T-cell (primary cell): ENCODE results near the gene MAN1A1. TPM values are rescaled to one million over a fixed set of nuclear protein-coding genes. Genes with fewer than 3 reads are reported as not detected.
"Not testable (repeated sequence)": the region's sequence is repeated elsewhere in the genome, so short reads cannot be mapped to it uniquely, and the experiment has no call there.

ENCODE experiments used
- ATAC-seq, 4 experiments: fragments of 200-7000 bp in 3 of 4; fragments of 150-1000 bp in 1 of 4; cut with Tn5 transposase; replicated peaks in 1 of 4; 1 replicate in 3 of 4; 2 replicates in 1 of 4; pipeline ENCODE4 v1.10.0; 2021; ENCODE audit warnings: moderate library complexity in 3 of 4, mild to moderate bottlenecking in 2 of 4, moderate number of reproducible peaks in 1 of 4
- CTCF ChIA-PET, 2 donors: fragments of 300-600 bp; sonication (Branson Sonifier 250); formaldehyde crosslinking; loops; one replicate each; lab custom pipeline; 2022; ENCODE audit warnings: antibody characterized with exemption in 2 of 2; lab: Charles Lee
- POLR2A ChIA-PET, 2 donors: fragments of 300-600 bp; sonication (Branson Sonifier 250); formaldehyde crosslinking; loops; one replicate each; lab custom pipeline; 2022; ENCODE audit warnings: antibody characterized with exemption in 2 of 2; lab: Charles Lee
- DNase-seq, 35 experiments: peaks; one replicate each; pipeline versions ENCODE4 v3.0.0 to v3.0.0-alpha.2; 2013 to 2023
- H3K27ac ChIP-seq: one replicate; pipeline ENCODE4 v1.5.1; 2013; ENCODE audit warnings: low read length
- H3K27me3 ChIP-seq, 2 experiments: replicated peaks in 1 of 2; 1 replicate in 1 of 2; 2 replicates in 1 of 2; pipeline versions ENCODE4 v1.6.1 to v1.7.0; 2013; ENCODE audit warnings: low read length in 1 of 2, mixed read lengths in 1 of 2; ENCODE audit not compliant: control insufficient read depth in 2 of 2, insufficient read depth in 2 of 2; ENCODE audit errors: extremely low read depth in 1 of 2
- H3K36me3 ChIP-seq, 2 donors: 1 replicate in 1 of 2; 2 replicates in 1 of 2; pipeline versions ENCODE4 v1.6.1 to v1.7.0; 2013; ENCODE audit warnings: low read length in 1 of 2; ENCODE audit not compliant: control insufficient read depth in 2 of 2, insufficient read depth in 1 of 2; ENCODE audit errors: extremely low read depth in 1 of 2
- H3K4me1 ChIP-seq, 2 experiments: 1 replicate in 1 of 2; 2 replicates in 1 of 2; pipeline versions ENCODE4 v1.6.1 to v1.7.0; 2013; ENCODE audit warnings: low read length in 2 of 2, mixed read lengths in 1 of 2; ENCODE audit not compliant: insufficient read depth in 2 of 2, control insufficient read depth in 1 of 2; ENCODE audit errors: extremely low read depth in 1 of 2
- H3K4me3 ChIP-seq, 2 donors: 1 replicate in 1 of 2; 2 replicates in 1 of 2; pipeline versions ENCODE4 v1.5.1 to v1.7.0; 2013; ENCODE audit warnings: mild to moderate bottlenecking in 2 of 2, low read length in 1 of 2, moderate library complexity in 1 of 2; ENCODE audit not compliant: control insufficient read depth in 1 of 2; ENCODE audit errors: extremely low read depth in 1 of 2
- H3K9me3 ChIP-seq: 2 replicates; pipeline ENCODE4 v1.7.0; 2013
- H3K27ac Mint-ChIP-seq, 2 donors: one replicate each; pipeline ENCODE4 v1.8.0; 2020 to 2021; ENCODE audit warnings: mild to moderate bottlenecking in 2 of 2, mixed read lengths in 2 of 2
- H3K27me3 Mint-ChIP-seq, 2 donors: one replicate each; pipeline ENCODE4 v1.8.0; 2021 to 2022; ENCODE audit warnings: mixed read lengths in 2 of 2
- H3K36me3 Mint-ChIP-seq: one replicate; pipeline ENCODE4 v1.8.0; 2021; ENCODE audit warnings: mixed read lengths
- H3K4me1 Mint-ChIP-seq, 3 donors: one replicate each; pipeline ENCODE4 v1.8.0; 2020 to 2022; ENCODE audit warnings: mixed read lengths in 3 of 3, mild to moderate bottlenecking in 1 of 3
- H3K4me3 Mint-ChIP-seq, 3 donors: one replicate each; pipeline ENCODE4 v1.8.0; 2020 to 2022; ENCODE audit warnings: mild to moderate bottlenecking in 3 of 3, mixed read lengths in 3 of 3, moderate library complexity in 3 of 3
- H3K9me3 Mint-ChIP-seq, 3 donors: one replicate each; pipeline ENCODE4 v1.8.0; 2020 to 2022; ENCODE audit warnings: mixed read lengths in 3 of 3
- WGBS: methylation state at CpG from one replicate; pipeline ENCODE4 v1.1.5; 2013; ENCODE audit warnings: missing lambda C conversion rate; ENCODE audit not compliant: insufficient coverage; 5-methylcytosine and 5-hydroxymethylcytosine counted together
- total RNA-seq, 35 experiments: library from RNA in 6 of 35; stranded (reverse) in 6 of 35; fragments of 120-200 nt in 1 of 35; gene quantifications; one replicate each; pipeline versions ENCODE4 v1.2.1 to v1.2.4 and lab custom pipeline; 2013 to 2026

The MAN1A1 gene
- total RNA-seq, 5 donors from 2014 or later (not counting 1 experiment from before 2014, with no cell fraction given): 9.4 to 13.6 (median 12.3) TPM

GRCh38 chr6:119171864-119172588, 177.5 kb downstream of the MAN1A1 start:
- CTCF ChIA-PET: interaction anchor here in 1 of 2 donors (0.6 to 0.7 kb wide), 2 partner anchors 590 to 987 kb away, joined by 3 read pairs; no protein-coding TSS in a partner anchor
- POLR2A ChIA-PET: no interaction called here
- peaks cover 4 to 5% of the 10 kb centered on the region in 2 donors for H3K27me3 Mint-ChIP-seq

DNA sequence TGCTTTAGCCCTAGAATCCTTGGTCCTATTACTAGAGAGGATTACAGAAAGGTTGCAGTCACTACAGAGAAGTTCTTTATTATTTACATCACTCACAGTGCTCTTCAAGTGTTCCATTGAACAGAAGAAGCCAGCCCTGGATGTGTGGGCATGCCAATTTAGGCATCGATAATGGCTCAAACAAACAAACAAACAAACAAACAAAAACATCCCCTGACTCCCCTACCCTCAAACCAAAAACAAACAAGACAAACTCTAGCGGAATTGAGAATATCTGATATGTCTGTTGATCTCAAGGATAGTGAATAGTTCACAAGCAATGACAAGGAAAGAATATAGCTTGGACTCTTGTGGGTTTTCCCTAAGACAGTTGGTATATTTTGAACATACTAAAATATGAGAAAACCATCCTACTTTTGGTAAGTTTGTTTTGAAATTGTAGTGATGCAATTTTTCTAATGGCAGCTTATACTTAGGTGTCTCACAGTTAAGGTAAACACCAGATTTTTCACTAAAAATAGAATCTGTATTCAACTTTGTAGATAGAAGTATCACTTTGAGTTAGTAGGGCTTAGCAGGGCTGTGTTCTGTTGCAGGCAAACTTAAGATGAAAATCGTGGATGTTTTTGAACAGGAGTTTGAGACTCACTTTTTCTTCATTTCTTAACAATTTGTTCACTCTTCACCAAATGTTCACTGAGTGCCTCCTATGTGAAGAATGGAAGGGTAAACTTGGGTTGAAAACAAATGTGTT, 178.3 kb downstream of the MAN1A1 start:
- Mint-ChIP-seq H3K4me3 (no peak overlapping the region), H3K27ac (no peak overlapping the region)

More at GRCh38 chr6:119171864-119172588, 177.5 kb downstream of the MAN1A1 start:
- H3K9me3 Mint-ChIP-seq: no peaks in the 10 kb centered on the region
- Histone ChIP-seq H3K9me3 (no peaks in the 10 kb centered on the region), H3K4me1 (no peaks in the 10 kb centered on the region), H3K27me3 (no peaks in the 10 kb centered on the region), H3K36me3 (no peaks in the 10 kb centered on the region), H3K27ac (no peak overlapping the region), H3K4me3 (no peak overlapping the region)
- no peaks in the 10 kb centered on the region for H3K4me1 Mint-ChIP-seq
- DNase-seq (no peak), ATAC-seq (no peak)
- H3K36me3 Mint-ChIP-seq: no peaks in the 10 kb centered on the region
- H3K27ac Mint-ChIP-seq: no peak overlapping the region
- no peak overlapping the region for H3K4me3 Mint-ChIP-seq

DNA sequence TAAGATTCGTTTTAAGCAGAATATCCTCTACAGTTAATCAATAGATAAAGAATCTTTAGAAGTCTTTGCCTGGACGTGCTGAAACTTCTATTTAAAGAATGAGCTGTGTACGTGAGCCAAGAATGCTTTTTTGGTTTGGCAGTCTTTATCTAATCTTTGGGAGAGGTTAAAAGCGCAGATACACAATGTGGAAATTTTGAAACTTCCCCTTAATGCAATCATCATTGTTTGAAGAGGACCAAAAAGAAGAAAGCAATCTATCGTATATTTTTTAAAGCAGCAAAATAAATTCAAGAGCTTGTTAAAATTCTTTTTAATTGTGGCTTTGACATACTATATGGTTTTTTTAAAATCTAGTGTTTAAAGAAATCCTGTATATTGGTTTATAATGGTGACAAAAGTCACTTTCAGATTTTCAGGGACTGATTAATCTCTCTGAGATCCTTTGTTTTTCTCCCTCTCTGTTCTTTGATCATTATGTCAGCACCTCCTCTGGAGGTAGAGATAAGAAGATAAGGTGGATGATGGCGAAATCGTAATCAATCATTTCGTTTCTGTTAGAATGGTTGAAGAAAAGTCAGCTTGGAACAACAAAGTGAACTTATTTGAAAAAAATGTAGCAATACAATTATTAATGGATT, 179.0 kb downstream of the MAN1A1 start:
- no CpG with 5 or more reads among the region's 8 CpGs for WGBS
- Mint-ChIP-seq H3K27ac (no peak overlapping the region), H3K4me3 (no peak overlapping the region), H3K4me1 (no peaks in the 10 kb centered on the region), H3K9me3 (no peaks in the 10 kb centered on the region), H3K27me3 (peaks cover 12 to 13% of the 10 kb centered on the region in 2 donors), H3K36me3 (no peaks in the 10 kb centered on the region)
- ChIA-PET POLR2A (no interaction called here), CTCF (no interaction called here)
- H3K36me3 ChIP-seq: no peaks in the 10 kb centered on the region
- DNase-seq: no peak
- H3K27ac ChIP-seq: no peak overlapping the region
- no peaks in the 10 kb centered on the region for H3K27me3 ChIP-seq
- no peaks in the 10 kb centered on the region for H3K9me3 ChIP-seq
- no peak for ATAC-seq
- H3K4me1 ChIP-seq: no peaks in the 10 kb centered on the region
- no peak overlapping the region for H3K4me3 ChIP-seq

More for the DNA sequence above, 178.3 kb downstream of the MAN1A1 start:
- H3K4me1 ChIP-seq: no peaks in the 10 kb centered on the region
- no peaks in the 10 kb centered on the region for H3K9me3 ChIP-seq
- Mint-ChIP-seq H3K4me1 (no peaks in the 10 kb centered on the region), H3K27me3 (peaks cover 9 to 11% of the 10 kb centered on the region in 2 donors), H3K9me3 (no peaks in the 10 kb centered on the region), H3K36me3 (no peaks in the 10 kb centered on the region)
- WGBS: no CpG with 5 or more reads among the region's 3 CpGs
- H3K36me3 ChIP-seq: no peaks in the 10 kb centered on the region
- H3K27me3 ChIP-seq: no peaks in the 10 kb centered on the region
- H3K27ac ChIP-seq: no peak overlapping the region
- CTCF ChIA-PET: no interaction called here
- H3K4me3 ChIP-seq: no peak overlapping the region
- POLR2A ChIA-PET: no interaction called here
- no peak for DNase-seq
- ATAC-seq: no peak

DNA sequence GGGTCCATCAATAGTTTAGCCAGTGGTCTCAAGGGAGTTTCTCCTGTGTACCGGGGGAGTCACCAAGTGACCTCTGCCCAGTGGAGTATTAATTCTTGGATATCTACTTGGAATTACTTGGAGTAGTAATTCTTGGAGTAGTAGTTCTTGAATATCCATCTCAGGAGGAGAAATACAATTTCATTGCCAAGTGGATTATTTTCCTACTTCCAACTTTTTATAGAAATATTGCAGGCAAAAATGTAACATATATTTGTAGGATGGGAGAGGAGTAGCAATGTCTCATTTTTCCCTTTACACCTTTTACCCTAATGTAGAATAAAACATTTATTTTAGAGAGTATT, 179.5 kb downstream of the MAN1A1 start:
- Mint-ChIP-seq H3K27me3 (peaks cover 13 to 14% of the 10 kb centered on the region in 2 donors), H3K4me3 (no peak overlapping the region), H3K4me1 (no peaks in the 10 kb centered on the region), H3K36me3 (no peaks in the 10 kb centered on the region), H3K9me3 (no peaks in the 10 kb centered on the region), H3K27ac (no peak overlapping the region)
- DNase-seq (no peak), ATAC-seq (no peak)
- Histone ChIP-seq H3K36me3 (no peaks in the 10 kb centered on the region), H3K9me3 (no peaks in the 10 kb centered on the region), H3K27me3 (no peaks in the 10 kb centered on the region), H3K4me3 (no peak overlapping the region), H3K27ac (no peak overlapping the region), H3K4me1 (no peaks in the 10 kb centered on the region)
- ChIA-PET POLR2A (no interaction called here), CTCF (no interaction called here)
- no CpG with 5 or more reads among the region's 1 CpG for WGBS

- H3K27me3 ChIP-seq, H3K27ac ChIP-seq, H3K4me3 Mint-ChIP-seq, H3K36me3 ChIP-seq, H3K36me3 Mint-ChIP-seq, H3K9me3 Mint-ChIP-seq, POLR2A ChIA-PET, H3K9me3 ChIP-seq, H3K4me3 ChIP-seq, H3K27ac Mint-ChIP-seq, CTCF ChIA-PET, H3K4me1 ChIP-seq, ATAC-seq, H3K4me1 Mint-ChIP-seq, DNase-seq: not testable (repeated sequence)
- H3K27me3 Mint-ChIP-seq: peaks cover 13 to 14% of the 10 kb centered on the region in 2 donors
- no CpG with 5 or more reads among the region's 2 CpGs for WGBS
These were observed 180.2 kb downstream of the MAN1A1 start for GRCh38 chr6:119169355-119169754.

DNA sequence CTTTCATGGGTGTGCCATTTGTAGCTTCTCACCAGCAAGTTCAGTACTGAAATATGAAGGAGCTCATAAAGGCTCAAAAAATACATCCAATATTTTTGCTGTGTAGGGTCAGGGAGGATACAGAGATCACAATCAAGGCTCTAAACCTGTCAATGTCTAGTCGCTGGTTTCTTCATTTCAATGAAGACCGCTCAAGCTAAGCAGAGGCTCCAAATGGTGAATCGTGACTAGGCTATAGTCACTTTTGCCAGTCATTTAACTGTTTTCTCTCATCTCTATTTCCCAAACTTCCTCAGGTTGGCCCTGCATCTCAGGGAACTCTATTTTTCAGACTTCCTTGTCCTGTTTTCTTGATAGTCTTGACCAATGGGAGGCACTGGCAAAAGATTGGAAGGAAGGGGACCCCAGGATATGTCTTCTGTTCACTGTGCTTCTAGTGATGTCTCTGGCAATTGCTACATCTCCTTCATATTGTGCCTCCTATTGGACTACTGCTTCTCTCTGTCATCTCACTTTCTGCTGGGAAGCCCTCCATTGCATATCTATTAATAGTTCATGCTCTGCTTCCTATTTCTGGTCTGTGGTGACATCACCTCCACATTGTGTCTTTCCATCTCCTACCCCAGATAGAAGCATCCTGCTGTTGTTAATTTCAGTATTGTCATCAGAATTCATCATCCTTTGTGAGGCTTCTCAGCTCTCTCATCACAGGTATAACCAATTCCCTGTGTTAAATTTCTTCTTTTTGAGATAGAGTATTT, 183.4 kb downstream of the MAN1A1 start:
- peaks cover 27 to 31% of the 10 kb centered on the region in 2 donors for H3K27me3 Mint-ChIP-seq
- H3K27ac Mint-ChIP-seq: no peak overlapping the region
- no peak for ATAC-seq
- DNase-seq: no peak
- Histone ChIP-seq H3K4me1 (no peaks in the 10 kb centered on the region), H3K4me3 (no peak overlapping the region), H3K27me3 (peaks cover 0 to 5% of the 10 kb centered on the region in 2 experiments), H3K27ac (no peak overlapping the region), H3K9me3 (no peaks in the 10 kb centered on the region), H3K36me3 (no peaks in the 10 kb centered on the region)
- ChIA-PET CTCF (no interaction called here), POLR2A (no interaction called here)
- no peaks in the 10 kb centered on the region for H3K4me1 Mint-ChIP-seq
- 94% methylated on average over 3 of the region's 3 CpGs for WGBS
- H3K36me3 Mint-ChIP-seq: no peaks in the 10 kb centered on the region
- no peak overlapping the region for H3K4me3 Mint-ChIP-seq
- no peaks in the 10 kb centered on the region for H3K9me3 Mint-ChIP-seq
